Right lobe of liver (tissue), 4 donors: ENCODE measurements around the gene ALPP.

Experiments
- POLR2A ChIP-seq: fragments of 450-650 bp; IDR thresholded peaks from one replicate; pipeline ENCODE4 v1.6.1; 2017; ENCODE audit warnings: antibody characterized with exemption, mild to moderate bottlenecking
- TF ChIP-seq, protein P1 (sequence below), 4 donors: fragments of 200-600 bp in 3 of 4; fragments of 450-650 bp in 1 of 4; IDR thresholded peaks; one replicate each; pipeline versions ENCODE4 v1.5.1 to v1.8.0; 2016 to 2022; ENCODE audit warnings: antibody characterized with exemption in 4 of 4, mild to moderate bottlenecking in 2 of 4
- donor health status: DM: no; HTN: no; CAD: no.
- donor health status: DM: no; HTN: no; CAD: no.
- donor health status: DM: no; HTN: yes; CAD: no.

DNA sequence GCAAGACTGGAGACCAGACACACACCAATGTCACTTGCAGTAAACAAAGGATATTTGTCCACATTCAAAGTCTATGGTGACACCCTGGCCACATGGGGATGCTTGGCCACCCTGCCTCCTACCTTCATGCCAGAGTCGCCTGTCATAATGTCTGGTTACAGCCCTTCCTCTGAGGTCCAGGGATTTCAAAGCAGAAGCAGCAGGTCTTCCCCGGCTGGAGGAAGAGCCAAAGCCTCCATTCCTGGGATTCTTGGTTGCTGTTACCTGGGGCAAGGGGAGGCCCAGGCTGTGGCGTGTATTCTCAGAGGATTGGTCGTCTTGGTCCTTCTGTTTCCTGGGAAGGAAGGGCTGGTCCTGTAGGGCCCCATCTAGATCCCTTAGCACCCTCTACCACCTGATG, 2.3 kb upstream of the ALPP start:
- TF ChIP-seq POLR2A: no peak
- TF ChIP-seq, protein P1, sequence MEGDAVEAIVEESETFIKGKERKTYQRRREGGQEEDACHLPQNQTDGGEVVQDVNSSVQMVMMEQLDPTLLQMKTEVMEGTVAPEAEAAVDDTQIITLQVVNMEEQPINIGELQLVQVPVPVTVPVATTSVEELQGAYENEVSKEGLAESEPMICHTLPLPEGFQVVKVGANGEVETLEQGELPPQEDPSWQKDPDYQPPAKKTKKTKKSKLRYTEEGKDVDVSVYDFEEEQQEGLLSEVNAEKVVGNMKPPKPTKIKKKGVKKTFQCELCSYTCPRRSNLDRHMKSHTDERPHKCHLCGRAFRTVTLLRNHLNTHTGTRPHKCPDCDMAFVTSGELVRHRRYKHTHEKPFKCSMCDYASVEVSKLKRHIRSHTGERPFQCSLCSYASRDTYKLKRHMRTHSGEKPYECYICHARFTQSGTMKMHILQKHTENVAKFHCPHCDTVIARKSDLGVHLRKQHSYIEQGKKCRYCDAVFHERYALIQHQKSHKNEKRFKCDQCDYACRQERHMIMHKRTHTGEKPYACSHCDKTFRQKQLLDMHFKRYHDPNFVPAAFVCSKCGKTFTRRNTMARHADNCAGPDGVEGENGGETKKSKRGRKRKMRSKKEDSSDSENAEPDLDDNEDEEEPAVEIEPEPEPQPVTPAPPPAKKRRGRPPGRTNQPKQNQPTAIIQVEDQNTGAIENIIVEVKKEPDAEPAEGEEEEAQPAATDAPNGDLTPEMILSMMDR (IDR thresholded peaks at IDR 0.05): no peak
